Chondrocyte (in vitro differentiated cells): ENCODE results near the gene ARHGAP15. TPM values are rescaled to one million over a fixed set of nuclear protein-coding genes. Genes with fewer than 3 reads are reported as not detected.

ENCODE experiments used
- DNase-seq: peaks from one replicate; pipeline ENCODE4 v3.0.0; 2021; ENCODE audit warnings: mixed read lengths, low spot score
- H3K27ac Mint-ChIP-seq: one replicate; pipeline ENCODE4 v1.8.0; 2021; ENCODE audit warnings: mild to moderate bottlenecking, moderate library complexity, mixed read lengths; ENCODE audit not compliant: unreplicated experiment
- H3K27me3 Mint-ChIP-seq: 2 replicates; pipeline ENCODE4 v1.8.0; 2021; ENCODE audit warnings: low read depth, mixed read lengths
- H3K36me3 Mint-ChIP-seq: 2 replicates; pipeline ENCODE4 v1.8.0; 2021; ENCODE audit warnings: low read depth, mixed read lengths
- H3K4me1 Mint-ChIP-seq: 2 replicates; pipeline ENCODE4 v1.8.0; 2021; ENCODE audit warnings: low read depth, mild to moderate bottlenecking, mixed read lengths
- H3K4me3 Mint-ChIP-seq: one replicate; pipeline ENCODE4 v1.8.0; 2021; ENCODE audit warnings: mild to moderate bottlenecking, moderate library complexity, mixed read lengths; ENCODE audit not compliant: unreplicated experiment
- H3K9me3 Mint-ChIP-seq: 2 replicates; pipeline ENCODE4 v1.8.0; 2021; ENCODE audit warnings: low read depth, mixed read lengths
- CTCF ChIP-seq: fragments of 200-600 bp; sonication (generic); IDR thresholded peaks from 2 replicates; pipeline ENCODE4 v1.5.0; 2021; ENCODE audit warnings: antibody characterized with exemption, mild to moderate bottlenecking, moderate library complexity
- total RNA-seq: library from RNA; stranded (reverse); gene quantifications from 3 replicates; pipeline ENCODE4 v1.2.1, GENCODE V29; 2021

ARHGAP15 gene
- total RNA-seq, 1 donor from 2014 or later, result 0.42 TPM

- no peak overlapping the region for H3K27ac Mint-ChIP-seq
- H3K27me3 Mint-ChIP-seq, result peaks cover 11% of the 10 kb centered on the region
- no peaks in the 10 kb centered on the region for H3K36me3 Mint-ChIP-seq
- no peaks in the 10 kb centered on the region for H3K4me1 Mint-ChIP-seq
- H3K9me3 Mint-ChIP-seq, result no peaks in the 10 kb centered on the region
- DNase-seq, result no peak
- no peak for TF ChIP-seq CTCF
- H3K4me3 Mint-ChIP-seq, result no peak overlapping the region
Observed at GRCh38 chr2:143252138-143252907, 123.1 kb downstream of the ARHGAP15 start.

GRCh38 chr2:143254110-143254509 lies 124.9 kb downstream of the ARHGAP15 start:
- no peak overlapping the region for H3K27ac Mint-ChIP-seq

GRCh38 chr2:143255086-143255485 lies 125.9 kb downstream of the ARHGAP15 start:
- Mint-ChIP-seq H3K36me3 (no peaks in the 10 kb centered on the region), H3K4me1 (peaks cover 9% of the 10 kb centered on the region), H3K4me3 (no peak overlapping the region), H3K27ac (no peak overlapping the region), H3K27me3 (peaks cover 17% of the 10 kb centered on the region), H3K9me3 (no peaks in the 10 kb centered on the region)
- no peak for DNase-seq
- no peak for TF ChIP-seq CTCF

More at GRCh38 chr2:143254110-143254509, 124.9 kb downstream of the ARHGAP15 start:
- H3K27me3 Mint-ChIP-seq, result peaks cover 17% of the 10 kb centered on the region
- H3K9me3 Mint-ChIP-seq, result no peaks in the 10 kb centered on the region
- no peak overlapping the region for H3K4me3 Mint-ChIP-seq
- no peak for DNase-seq
- H3K4me1 Mint-ChIP-seq, result peaks cover 3% of the 10 kb centered on the region
- no peaks in the 10 kb centered on the region for H3K36me3 Mint-ChIP-seq
- TF ChIP-seq CTCF, result no peak

- H3K9me3 Mint-ChIP-seq, result no peaks in the 10 kb centered on the region
Observed at GRCh38 chr2:143255899-143256298, 126.7 kb downstream of the ARHGAP15 start.

More at GRCh38 chr2:143255899-143256298, 126.7 kb downstream of the ARHGAP15 start:
- peaks cover 9% of the 10 kb centered on the region for H3K4me1 Mint-ChIP-seq
- H3K27me3 Mint-ChIP-seq, result peaks cover 12% of the 10 kb centered on the region
- H3K27ac Mint-ChIP-seq, result no peak overlapping the region
- H3K36me3 Mint-ChIP-seq, result no peaks in the 10 kb centered on the region
- no peak overlapping the region for H3K4me3 Mint-ChIP-seq
- no peak for TF ChIP-seq CTCF
- no peak for DNase-seq
